GM19240 (cell line): Measurements from ENCODE around the gene IL1A.

ENCODE experiments used
- DNase-seq: peaks from one replicate; pipeline ENCODE4 v3.0.0; 2011; ENCODE audit warnings: low spot score; ENCODE audit not compliant: insufficient read length

IL1A gene

DNA sequence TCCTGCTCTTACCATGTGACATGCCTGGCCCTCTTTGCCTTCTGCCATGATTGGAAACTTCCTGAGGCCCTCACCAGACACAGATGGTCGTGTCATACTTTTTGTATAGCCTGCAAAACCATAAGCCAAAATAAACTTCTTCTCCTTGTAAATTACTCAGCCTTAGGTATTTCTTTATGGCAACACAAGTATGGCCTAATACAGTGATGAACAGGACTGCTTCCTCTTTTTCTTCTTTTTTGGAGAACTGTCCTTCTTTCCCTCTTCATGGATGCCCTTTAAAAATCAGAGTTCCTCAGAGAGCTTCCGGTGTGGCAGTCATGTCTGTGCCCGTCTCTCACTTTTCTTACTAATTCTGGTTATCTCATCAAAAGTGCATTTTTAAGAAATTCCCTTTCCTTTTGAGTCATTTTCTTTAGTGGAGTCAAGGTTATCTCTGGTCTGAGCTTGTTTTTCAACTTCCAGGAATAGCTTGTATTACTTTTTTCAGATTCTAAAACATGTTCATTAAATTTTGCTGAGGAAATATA is 9.2 kb upstream of the IL1A start:
- no peak for DNase-seq

DNA sequence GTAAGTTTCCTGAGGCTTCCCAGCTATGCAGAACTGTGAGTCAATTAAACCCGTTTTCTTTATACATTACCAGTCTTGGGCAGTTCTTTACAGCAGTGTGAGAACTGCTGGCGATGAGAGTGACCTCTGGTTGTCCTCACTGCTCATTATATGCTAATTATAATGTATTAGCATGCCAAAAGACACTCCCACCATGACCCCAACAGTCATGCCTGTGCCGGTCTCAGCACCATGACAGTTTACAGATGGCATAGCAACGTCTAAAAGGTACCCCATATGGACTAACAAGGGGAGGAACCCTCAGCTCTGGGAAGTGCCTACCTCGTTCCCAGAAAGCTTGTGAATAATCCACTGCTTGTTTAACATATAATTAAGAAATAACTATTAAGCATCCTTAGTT is 8.1 kb upstream of the IL1A start:
- no peak for DNase-seq

DNA sequence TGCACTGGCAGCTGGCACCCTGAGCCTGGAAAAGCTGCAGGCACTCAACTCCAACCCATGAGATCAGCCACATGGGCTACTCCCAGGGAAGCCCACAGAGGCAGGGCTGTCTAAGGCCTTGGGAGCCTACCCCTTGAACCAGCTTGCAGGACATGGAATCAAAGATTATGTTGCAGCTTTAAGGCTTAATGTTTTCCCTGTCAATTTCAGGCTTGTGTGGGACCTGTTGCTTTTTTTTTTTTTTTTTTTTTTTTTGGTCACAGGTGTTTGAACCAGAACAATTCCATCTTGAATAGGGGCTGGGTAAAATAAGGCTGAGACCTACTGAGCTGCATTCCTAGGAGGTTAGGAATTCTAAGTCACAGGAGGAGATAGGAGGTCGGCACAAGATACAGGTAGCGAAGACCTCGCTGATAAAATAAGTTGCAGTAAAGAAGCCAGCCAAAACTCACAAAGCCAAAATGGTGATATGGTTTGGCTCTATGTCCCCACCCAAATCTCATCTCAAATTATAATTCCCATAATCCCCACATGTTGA is 7.5 kb upstream of the IL1A start:
- DNase-seq: no peak

DNA sequence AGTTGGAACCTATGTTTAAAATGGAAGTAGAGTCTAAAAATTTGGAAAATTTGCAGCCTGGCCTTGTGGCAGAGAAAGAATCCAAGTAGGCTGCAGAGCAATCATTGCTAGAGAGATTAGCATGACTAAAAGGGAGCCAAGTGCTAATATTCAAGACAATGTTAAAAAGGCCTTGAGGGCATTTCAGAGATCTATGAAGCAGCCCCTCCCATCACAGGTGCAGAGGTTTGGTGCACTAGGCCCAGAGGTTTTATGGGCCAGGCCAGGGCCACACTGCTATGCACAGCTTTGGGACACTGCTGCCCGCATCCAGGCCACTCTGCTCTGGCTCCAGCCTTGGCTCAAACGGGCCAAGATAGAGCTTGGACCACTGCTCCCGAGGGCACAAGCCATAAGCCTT is 6.7 kb upstream of the IL1A start:
- DNase-seq: no peak

DNA sequence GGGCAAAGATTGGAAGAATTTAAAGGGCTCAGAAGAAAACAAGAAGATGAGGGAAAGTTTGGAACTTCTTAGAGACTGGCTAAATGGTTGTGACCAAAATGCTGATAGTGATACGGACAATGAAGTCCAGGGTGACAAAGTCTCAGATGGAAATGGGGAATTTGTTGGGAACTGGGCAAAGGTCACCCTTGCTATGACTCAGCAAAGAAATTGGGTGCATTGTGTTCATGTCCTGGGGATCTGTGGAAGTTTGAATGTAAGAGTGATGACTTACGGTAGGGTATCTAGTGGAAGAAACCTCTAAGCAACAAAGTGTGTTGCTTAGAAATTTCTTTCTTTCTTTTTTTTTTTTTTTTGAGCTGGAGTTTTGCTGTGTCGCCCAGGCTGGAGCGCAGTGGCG is 6.0 kb upstream of the IL1A start:
- no peak for DNase-seq

DNA sequence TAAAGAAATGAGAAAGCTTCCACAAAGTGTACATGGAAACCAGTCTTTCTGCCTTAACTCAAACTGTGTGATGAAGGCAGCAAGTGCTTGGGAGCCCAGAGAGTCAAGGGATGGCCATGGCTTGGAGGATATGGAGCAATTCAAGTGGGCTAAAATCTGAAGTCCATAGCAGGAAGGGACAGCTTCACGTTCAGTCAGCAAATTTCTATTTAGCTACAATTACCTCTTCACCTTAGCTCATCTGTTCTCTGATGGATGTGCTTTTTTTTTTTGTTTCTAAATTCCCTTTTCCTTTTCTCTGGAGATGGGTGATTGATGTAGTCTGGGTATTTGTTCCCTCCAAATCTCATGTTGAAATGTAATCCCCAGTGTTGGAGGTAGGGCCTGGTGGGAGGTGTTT is 4.9 kb upstream of the IL1A start:
- DNase-seq: no peak

DNA sequence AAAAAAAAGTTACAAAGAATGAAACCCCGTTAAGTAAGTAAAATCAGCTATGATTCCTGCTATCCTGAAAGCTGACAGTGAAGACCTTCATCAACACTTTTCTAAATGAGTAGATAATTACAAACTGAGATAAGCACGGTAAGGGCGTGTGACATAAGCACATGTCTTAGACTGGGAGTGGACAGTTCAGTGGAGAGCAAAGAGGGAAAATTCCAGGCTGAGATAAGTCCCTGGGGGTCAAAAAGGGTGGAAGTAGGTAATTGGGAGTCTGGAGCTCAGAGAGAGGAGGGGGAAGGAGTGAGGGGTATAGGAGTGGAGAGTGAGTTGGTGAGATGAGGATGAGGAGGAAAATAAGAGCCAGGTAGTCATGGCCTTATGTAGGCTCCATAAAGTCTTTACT is 4.4 kb upstream of the IL1A start:
- no peak for DNase-seq

DNA sequence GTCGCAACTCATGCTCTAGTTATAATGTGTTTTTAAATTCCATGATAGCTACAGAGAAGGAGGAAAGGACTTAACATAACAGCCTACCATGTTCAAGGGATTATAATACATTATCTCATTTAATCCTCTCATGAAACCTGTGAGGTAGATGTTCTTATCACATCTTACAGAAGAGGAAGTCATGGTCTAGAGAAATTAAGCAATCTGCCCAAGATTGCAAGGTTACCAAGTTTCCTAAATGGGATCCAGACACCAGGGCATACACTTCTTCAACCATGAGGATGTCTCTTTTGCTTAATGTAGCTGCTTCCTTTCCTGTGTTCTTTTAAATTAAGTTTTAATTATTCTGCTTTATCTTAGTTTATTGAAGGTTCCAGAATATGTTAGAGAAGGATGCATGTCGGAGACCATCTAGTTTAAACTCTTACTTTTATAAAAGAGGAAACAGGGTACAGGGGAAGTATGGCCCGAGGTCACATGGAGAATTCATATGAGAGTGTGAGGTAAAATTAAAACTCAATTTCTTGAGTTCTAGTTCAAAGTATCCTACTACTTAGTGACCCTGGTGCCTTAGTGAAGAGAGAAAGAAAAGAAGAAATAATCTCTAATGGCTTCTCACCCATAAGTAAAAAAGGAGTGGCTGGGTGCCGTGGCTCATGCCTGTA is 3.6 kb upstream of the IL1A start:
- no peak for DNase-seq

DNA sequence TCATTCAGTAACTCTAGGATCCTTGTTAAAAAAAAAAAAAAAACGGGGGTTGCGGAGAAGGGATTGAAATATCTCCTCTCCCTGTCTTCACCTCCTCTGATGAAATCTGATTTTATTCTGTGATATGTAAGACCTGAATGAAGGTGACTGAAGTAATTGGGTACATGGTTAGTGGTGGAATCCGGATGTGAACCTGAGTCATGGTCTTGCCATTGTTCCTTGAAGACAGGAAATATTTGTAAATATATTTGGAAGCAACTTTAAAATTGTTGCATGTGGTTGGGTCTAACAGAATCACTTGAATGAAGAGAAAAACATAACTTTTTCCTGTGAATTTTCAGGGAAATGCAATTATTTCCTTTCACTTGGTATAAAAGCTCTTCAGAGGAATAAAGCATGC is 3.0 kb upstream of the IL1A start:
- no peak for DNase-seq

DNA sequence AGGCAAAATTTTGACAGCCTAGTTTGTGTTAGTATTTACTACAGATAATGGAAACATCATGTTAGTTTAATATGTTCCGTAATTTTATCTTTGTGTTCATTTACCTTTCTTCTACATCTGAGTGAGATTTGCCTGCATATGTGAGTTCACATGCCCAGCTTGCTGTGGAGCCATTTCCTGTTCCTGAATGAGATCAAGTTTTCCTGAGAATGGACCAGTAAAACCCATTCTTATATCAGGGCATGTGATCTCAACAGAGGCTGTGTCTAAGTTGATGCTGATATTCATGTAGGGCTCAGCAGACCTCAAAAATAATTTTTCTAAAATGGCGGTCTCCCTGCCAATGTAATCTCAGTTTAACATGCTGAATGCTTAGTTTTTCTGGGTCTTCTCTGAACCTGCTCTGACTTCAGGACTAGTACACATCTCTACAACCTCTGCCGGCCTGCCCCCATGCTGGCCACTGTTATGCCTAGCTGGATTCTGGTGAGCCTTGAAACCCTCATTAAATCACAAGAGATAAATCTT is 1.0 kb downstream of the IL1A start:
- DNase-seq: no peak

DNA sequence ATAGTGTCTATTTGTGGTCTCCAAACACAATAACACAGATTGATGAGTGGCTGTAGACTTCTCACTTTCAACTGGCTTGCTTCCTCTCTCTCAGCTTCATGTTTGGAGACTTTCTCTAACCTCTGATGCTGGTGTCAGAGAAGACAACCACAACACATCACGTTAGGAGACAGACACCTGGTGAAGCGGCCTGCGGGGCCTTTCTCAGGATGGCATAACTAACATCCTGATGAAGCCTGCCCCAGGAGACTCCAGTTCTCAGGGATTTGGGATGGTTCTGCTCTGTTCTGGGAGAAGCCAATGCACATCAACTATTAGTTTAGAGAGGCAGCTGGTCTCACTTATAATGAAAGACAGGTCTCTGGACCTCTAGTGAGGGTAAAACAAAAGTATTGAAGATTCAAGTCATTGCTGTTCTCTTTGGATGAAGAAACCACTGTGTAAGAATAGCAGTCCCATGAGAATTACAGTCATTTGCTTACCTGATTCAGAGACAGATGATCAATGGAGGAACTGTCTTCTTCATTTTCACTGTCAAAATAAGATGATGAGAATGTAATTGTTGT is 2.0 kb downstream of the IL1A start:
- DNase-seq: no peak

DNA sequence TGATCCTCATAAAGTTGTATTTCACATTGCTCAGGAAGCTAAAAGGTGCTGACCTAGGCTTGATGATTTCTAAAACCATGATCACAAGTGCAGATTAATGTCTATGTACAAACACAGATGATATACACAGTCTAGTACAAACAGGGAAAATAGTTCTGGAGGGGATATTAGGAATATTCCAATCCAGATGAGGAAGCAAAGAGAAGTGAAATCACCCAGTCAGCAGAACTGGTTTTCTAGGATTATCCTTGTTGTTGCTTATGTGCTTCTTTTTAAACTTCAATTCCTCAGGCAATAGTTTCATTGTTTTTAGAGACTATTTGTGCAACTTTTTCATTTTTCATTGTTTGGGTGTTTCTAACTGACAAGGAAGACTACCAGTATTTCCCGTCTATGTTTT is 4.7 kb downstream of the IL1A start:
- DNase-seq: no peak

DNA sequence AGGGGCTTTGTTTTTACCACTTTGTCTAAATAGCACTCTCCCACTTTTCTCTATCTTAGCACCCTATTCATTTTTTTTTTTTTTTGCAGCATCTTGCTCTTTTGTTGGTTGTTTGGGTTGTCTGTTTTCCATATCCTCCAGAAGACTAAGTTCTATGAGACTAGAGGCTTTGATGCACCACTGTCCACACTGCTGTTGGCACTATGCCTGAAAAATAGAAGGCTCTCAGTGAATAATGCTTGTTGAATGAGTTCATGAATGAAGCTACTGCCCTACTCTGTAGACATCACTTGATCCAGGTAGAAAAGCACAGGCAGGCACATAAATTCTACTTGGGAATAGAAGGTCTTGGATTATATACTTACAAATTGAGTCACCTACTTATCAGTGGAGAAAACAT is 7.3 kb downstream of the IL1A start:
- no peak for DNase-seq

DNA sequence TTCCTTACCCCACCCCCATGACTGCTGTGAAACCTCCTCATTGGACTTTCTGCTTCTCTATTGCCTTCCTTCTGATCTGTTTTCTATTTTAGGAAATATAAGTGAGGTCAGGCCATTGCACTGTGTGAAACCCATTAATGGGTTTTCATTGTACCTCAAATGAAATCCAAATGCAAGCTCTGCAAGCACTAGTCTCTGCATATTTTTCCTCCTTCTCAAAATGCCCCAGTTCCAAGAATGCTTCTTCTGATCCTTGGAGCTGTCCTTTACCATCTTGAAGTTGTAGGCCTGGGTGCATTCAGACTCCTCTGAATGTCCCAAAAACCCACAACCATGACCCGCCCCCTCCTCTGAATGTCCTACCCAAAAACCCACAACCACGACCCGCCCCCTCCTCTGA is 8.2 kb downstream of the IL1A start:
- DNase-seq: no peak

DNA sequence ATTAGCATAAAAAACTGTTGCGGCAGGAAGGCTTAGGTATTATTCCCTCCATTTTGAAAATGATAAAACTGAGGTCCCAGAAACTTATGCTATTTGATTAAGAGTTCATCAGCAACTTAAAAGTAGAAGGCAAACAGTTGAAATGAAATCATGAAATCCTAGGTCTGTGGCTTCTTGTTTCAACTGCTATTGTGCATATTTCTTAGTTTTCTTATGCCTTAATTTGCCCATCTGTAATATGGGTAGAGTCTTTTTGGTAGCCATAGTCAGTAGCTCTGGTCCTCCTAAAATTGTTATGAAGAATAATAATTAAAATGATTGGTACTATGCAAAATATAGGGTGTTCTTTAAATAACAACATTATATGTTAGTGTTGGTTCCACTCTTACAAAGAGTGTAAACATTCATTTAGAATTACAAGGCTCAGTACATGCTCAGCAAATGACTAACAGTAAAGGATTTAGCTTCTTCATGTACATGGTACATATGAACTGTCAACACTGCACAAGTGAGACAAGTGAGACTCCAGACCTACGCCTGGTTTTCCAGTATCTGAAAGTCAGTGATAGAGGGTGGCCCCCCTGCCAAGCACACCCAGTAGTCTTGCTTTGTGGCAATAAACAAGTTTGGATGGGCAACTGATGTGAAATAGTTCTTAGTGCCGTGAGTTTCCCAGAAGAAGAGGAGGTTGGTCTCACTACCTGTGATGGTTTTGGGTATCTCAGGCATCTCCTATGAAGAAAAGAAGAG is 9.6 kb downstream of the IL1A start:
- no peak for DNase-seq

DNA sequence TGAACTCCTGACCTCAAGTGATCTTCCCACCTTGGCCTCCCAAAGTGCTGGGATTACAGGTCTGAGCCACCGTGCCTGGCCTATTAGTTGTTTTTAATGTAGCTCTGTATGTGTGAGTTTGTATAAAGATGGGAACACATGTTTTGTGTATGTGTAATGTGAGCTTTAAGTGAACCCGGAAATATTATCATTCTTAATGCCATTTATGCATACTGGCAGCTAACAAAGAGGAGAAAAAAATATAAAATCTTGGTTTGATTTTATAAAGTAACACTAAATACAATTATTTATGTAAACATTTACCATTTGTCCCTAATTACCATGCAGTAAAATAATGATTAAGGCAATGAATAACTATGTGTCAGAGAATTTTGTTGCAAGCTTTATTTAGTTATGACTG is 10.7 kb downstream of the IL1A start:
- DNase-seq: no peak

DNA sequence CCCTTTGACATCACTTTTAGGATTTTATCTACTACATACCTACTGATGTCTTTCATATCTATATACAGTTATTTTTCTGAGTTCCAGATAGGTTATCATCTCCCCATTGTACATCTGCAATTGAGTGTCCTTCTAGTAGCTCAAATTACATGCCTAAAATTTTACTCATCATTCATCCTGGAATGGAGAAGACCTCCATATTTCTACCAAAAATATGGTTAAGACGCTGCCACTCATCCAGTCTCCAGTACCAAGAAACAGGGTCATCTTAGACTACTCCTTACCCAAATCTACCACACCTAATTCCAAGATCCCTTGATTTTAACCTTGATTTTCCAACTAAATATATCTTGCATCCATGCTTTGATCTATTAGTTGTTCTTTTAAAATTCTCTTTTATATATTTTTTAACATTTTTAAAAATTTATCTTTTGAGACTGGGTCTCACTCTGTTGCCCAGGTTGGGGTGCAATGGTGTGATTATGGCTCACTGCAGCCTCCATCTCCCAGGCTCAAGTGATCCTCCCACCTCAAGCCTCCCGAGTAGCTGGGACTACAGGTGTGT is 11.3 kb downstream of the IL1A start:
- DNase-seq: no peak

DNA sequence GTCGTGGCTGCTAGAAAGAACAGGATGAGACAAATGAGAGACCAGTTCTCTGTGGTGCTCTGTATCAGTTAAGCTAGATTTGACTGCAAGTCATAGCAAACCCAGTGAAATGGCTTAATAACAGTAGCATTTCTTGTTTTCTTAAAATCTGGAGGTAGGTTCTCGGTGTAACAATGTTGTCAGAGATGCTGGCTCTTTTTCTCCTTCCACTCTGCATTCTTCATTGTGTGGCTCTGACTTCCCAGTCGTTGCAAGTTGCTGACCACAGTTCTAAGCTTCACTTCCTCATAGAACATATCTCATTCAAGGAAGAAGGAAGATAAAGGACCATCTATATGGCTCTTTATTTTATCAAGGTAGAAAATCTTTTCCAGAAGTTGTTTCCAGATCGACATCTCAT is 12.0 kb downstream of the IL1A start:
- no peak for DNase-seq

DNA sequence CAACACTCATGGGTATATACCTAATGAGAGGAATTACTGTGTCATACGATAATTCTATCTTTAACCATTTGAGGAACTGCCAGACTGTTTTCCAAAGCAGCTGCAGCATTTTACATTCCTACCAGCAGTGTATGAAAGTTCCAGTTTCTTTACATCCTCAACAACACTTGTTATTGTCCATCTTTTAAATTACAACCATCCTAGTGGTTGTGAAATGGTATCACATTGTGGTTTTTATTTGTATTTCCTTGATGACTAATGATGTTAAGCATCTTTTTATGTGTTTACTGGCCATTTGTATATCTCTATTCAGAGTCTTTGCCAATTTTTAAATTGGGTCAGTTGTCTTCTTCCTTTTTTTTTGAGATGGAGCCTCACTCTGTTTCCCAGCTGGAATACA is 15.9 kb downstream of the IL1A start:
- no peak for DNase-seq

DNA sequence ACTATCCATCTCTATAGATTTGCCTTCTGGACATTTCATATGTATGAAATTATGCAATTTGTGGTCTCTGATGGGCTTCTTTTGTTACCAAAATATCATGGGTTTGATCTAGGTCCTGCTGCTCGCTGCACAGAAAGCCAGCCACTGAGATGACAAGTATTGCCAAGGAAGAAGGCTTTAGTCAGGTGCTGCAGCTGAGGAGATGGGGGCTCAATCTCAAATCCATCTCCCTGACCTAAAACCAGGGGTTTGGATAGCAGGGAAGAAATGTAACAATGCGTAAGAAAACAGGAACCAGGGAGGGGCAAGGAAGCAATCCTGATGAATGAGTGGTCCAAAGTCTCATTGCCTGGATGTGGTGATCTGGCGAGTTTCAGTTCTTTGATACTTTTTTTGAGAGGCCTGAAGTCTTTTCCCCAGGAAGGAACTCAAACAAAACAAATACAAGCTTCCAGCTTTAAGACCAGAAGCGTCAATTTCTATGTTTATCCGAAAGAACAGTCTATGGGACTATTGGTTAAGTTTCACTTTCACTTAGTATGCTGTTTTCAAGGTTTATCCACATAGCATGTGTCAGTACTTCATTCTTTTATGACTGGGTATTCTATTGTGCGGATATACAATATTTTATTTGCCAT is 16.5 kb downstream of the IL1A start:
- no peak for DNase-seq

DNA sequence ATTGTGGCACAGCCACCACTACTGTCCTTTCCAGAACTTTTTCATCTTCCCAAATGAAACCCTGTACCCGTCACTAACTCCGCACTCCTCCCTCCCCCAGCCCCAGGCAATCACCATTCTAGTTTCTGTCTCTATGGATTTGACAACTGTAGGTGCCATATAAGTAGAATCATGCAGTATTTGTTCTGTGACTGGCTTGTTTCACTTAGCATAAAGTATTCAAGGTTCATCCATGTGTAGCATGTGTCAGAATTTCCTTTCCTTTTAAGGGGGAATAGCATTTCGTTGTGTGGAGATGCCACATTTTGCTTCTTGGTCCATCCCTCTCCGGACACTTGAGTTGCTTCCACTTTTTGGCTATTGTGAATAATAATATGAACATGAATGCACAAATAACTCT is 19.0 kb downstream of the IL1A start:
- DNase-seq: no peak
